Measurements from ENCODE around the gene UBTD1. TPM values are rescaled to one million over a fixed set of nuclear protein-coding genes. Genes with fewer than 3 reads are reported as not detected.
"Not testable (repeated sequence)": the region's sequence is repeated elsewhere in the genome, so short reads cannot be mapped to it uniquely, and the experiment has no call there.

Gene UBTD1
- total RNA-seq, 1 donor from 2014 or later, result 33.0 TPM

GRCh38 chr10:97463363-97464132 is 35.2 kb upstream of the UBTD1 start:
- H3K27ac ChIP-seq, result peak overlapping the region; percentile 34 to 49
- intact Hi-C loops (cut with DNase I), result loop anchor here (1.0 to 2.0 kb wide), 3 partner anchors 35 to 149 kb away; partner anchors contain the start of genes MMS19 and UBTD1
- TF ChIP-seq, protein P1, sequence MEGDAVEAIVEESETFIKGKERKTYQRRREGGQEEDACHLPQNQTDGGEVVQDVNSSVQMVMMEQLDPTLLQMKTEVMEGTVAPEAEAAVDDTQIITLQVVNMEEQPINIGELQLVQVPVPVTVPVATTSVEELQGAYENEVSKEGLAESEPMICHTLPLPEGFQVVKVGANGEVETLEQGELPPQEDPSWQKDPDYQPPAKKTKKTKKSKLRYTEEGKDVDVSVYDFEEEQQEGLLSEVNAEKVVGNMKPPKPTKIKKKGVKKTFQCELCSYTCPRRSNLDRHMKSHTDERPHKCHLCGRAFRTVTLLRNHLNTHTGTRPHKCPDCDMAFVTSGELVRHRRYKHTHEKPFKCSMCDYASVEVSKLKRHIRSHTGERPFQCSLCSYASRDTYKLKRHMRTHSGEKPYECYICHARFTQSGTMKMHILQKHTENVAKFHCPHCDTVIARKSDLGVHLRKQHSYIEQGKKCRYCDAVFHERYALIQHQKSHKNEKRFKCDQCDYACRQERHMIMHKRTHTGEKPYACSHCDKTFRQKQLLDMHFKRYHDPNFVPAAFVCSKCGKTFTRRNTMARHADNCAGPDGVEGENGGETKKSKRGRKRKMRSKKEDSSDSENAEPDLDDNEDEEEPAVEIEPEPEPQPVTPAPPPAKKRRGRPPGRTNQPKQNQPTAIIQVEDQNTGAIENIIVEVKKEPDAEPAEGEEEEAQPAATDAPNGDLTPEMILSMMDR (IDR thresholded peaks at IDR 0.05), result peak; percentile 74 to 85 (median 78)
- no peaks in the 10 kb centered on the region for H3K27me3 ChIP-seq
- no peak overlapping the region for H3K4me3 ChIP-seq
- H3K36me3 ChIP-seq, result peaks cover 93 to 95% of the 10 kb centered on the region in 2 donors
- H3K4me1 ChIP-seq, result no peaks in the 10 kb centered on the region
- no peak for DNase-seq (ENCODE audit: low spot score in 2 of 2)
- H3K9me3 ChIP-seq, result no peaks in the 10 kb centered on the region

- no peaks in the 10 kb centered on the region for H3K9me3 ChIP-seq
- TF ChIP-seq, protein P1 (IDR thresholded peaks at IDR 0.05), result no peak
- H3K4me1 ChIP-seq, result no peaks in the 10 kb centered on the region
- intact Hi-C loops (cut with DNase I), result no loop called here
- peak overlapping the region; percentile 34 to 49 for H3K27ac ChIP-seq
- no peak overlapping the region for H3K4me3 ChIP-seq
- H3K36me3 ChIP-seq, result peaks cover 93 to 95% of the 10 kb centered on the region in 2 donors
- no peak for DNase-seq (ENCODE audit: low spot score in 2 of 2)
- no peaks in the 10 kb centered on the region for H3K27me3 ChIP-seq
Observed at GRCh38 chr10:97464226-97464625, 34.5 kb upstream of the UBTD1 start.

DNA sequence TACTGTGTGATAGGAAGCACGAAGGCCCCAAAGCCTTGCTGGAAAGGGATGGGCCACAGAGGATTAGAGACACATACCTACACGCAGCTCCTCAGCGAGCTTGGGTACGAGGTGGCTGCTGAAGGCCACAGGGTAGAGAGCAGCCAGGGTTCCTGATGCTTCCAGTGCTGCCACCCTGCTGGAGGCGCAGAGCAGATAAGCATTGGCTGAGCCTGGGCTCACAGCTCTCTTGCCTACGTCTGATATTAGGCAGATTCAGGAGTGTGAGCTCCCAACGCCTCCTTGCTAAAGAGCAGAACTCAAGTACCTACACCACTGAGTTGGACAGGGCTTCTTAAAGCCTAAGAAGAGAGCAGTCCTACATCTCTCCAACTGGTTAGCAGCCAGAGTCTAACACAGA is 32.7 kb upstream of the UBTD1 start:
- Histone ChIP-seq H3K36me3 (peaks cover 93 to 95% of the 10 kb centered on the region in 2 donors), H3K4me1 (no peaks in the 10 kb centered on the region), H3K9me3 (no peaks in the 10 kb centered on the region), H3K27ac (no peak overlapping the region), H3K27me3 (no peaks in the 10 kb centered on the region), H3K4me3 (no peak overlapping the region)
- DNase-seq (ENCODE audit: low spot score in 2 of 2), result no peak
- intact Hi-C loops (cut with DNase I), result no loop called here
- TF ChIP-seq, protein P1 (IDR thresholded peaks at IDR 0.05), result no peak

GRCh38 chr10:97466755-97467154 is 32.0 kb upstream of the UBTD1 start:
- DNase-seq (ENCODE audit: low spot score in 2 of 2), result no peak
- no peaks in the 10 kb centered on the region for H3K4me1 ChIP-seq
- no peaks in the 10 kb centered on the region for H3K9me3 ChIP-seq
- TF ChIP-seq, protein P1 (IDR thresholded peaks at IDR 0.05), result no peak
- no peak overlapping the region for H3K27ac ChIP-seq
- no peaks in the 10 kb centered on the region for H3K27me3 ChIP-seq
- H3K4me3 ChIP-seq, result no peak overlapping the region
- intact Hi-C loops (cut with DNase I), result no loop called here
- H3K36me3 ChIP-seq, result peaks cover 93 to 94% of the 10 kb centered on the region in 2 donors

DNA sequence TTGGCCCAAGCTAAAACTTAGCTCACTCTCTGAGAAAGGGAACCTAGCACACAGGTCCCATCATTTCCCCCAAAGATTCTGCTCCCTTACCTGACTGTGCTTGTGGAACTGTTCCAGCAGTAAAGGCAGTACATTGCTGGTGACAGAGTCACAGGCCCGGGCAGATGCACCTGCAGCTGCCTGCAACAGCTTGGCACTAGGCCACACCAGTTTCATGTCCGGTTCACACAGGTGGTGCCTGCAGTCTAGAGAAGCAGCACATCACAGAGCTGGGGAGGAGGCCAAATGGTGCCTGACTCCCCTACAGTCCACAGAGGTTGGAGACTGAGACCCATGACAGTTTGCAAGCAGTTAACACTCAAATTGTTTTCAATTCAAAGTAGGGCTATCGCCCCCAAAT is 30.6 kb upstream of the UBTD1 start:
- no peak overlapping the region for H3K27ac ChIP-seq
- H3K9me3 ChIP-seq, result no peaks in the 10 kb centered on the region
- H3K4me3 ChIP-seq, result no peak overlapping the region
- no peak for DNase-seq (ENCODE audit: low spot score in 2 of 2)
- intact Hi-C loops (cut with DNase I), result no loop called here
- peaks cover 91 to 94% of the 10 kb centered on the region in 2 donors for H3K36me3 ChIP-seq
- no peaks in the 10 kb centered on the region for H3K27me3 ChIP-seq
- TF ChIP-seq, protein P1 (IDR thresholded peaks at IDR 0.05), result no peak
- no peaks in the 10 kb centered on the region for H3K4me1 ChIP-seq

DNA sequence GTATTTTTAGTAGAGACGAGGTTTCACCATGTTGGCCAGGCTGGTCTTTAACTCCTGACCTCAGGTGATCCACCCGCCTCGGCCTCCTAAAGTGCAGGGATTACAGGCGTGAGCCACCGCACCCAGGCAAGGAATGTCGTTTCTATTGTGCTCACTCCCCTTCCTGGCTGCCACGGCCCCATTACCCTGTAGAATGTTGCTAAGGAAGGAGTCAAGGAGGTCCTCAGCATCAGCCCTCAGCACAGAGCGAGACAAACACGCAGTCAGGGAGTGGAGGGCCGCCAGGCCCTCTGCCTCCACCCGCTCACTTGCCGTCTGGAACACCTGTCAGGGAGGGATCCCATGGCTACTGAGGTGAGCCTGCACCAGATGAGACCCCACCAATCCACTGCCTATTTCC is 29.9 kb upstream of the UBTD1 start:
- H3K36me3 ChIP-seq, result peaks cover 89 to 96% of the 10 kb centered on the region in 2 donors
- H3K9me3 ChIP-seq; H3K4me1 ChIP-seq; H3K27ac ChIP-seq; DNase-seq (ENCODE audit: low spot score in 2 of 2); intact Hi-C loops (cut with DNase I); H3K4me3 ChIP-seq; H3K27me3 ChIP-seq: not testable (repeated sequence)

Measured in ascending aorta (tissue), 2 donors.